NCI-H1694 treated with DMSO at 0.1 percent for 48 hours (cell line): ENCODE measurements around the gene ZFP28.

Experiments
- DNase-seq: peaks from one replicate; lab custom pipeline; 2025; lab: John Stamatoyannopoulos, UW

The ZFP28 gene

DNA sequence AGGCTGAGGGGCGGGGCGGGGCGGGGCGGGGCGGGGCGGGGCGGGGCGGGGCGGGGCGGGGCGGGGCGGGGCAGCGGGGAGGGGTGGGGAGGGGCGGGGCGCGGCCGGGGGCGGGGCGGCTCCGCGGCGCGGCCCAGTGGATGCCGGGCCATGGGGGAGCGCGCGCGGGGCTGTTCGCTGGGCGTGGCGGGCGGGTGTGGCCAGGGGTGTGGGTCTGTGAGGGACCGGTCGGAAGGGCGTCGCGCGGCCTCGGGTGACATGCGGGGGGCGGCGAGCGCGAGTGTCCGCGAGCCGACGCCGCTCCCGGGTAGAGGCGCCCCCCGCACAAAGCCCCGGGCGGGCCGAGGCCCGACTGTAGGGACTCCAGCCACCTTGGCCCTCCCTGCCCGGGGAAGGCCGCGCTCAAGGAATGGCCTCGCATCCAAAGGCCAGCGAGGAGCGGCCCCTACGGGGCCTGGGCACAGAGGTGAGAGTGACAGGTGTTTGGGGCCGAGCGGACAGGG is at the start of gene ZFP28:
ZFP28 (plus strand) TSS at position 188 of the 503 bp plus-strand sequence; CDS start at position 259, 71 bp downstream.
- DNase-seq, result peak; percentile 69

GRCh38 chr19:56491399-56491798 is 47.3 kb upstream of the ZFP28 start:
- no peak for DNase-seq

DNA sequence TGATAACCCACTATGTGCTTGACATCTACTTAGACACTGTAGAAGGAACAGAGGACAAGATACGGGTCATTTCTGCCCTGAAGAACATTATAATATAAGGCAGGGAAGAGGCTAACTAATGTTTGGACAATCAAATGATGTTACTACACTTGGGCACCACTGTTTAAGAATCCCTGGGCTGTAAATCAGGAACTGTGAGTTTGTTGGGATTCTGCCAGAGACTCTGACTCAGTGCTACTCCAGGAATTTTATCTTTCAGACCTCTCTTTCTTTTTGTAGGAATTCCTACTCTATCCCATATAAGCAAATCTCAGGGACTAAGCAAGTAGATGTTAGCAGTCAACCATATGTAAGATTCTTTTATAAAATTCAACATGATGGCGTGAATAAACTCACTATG is 34.2 kb upstream of the ZFP28 start:
- DNase-seq, result no peak

DNA sequence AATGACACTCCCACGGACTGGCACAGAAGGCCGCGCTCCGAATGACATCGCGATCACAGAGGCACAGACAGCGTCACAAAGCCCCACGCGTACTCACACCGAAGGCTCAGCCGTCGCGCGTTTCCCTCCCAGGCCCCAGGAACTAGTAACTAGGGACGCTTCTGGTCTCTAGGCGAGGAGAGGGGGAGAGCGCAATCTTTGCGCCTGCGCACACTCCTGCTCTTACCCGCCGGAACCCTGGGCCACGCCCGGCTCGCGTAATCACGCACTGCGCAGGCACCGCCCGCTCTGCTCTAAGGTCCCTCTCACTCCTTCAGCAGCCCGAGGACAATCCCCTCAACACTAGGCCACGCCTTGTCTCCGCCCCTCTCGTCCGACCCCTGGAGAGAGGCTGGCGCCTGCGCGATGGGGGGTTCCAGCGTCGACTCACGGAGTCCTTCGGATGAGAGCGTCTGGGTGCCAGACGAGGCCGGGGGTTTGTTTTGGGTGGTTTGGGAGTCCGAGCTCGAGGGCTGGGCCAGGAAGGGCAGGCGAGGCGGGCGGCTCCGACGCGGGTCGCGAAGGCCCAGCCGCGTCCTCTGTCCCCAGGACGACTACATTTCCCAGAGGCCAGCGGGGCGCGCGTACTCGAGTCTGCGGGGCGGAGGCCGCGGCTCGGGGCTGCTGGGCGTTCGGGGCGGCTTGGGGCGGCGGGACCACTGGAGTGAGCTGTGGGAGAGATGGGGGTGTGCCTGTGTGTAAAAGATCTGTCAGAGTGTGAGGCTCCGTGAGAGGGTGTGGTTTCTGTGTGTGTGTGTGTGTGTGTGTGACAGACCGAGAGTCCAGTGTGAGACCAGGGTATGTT is 31.1 kb upstream of the ZFP28 start, which contains the start of gene ZNF471:
ZNF471 (plus strand) TSS at position 410 of the 844 bp plus-strand sequence. CDS start 3,717 bp downstream, outside the sequence.
- no peak for DNase-seq

GRCh38 chr19:56508290-56508778 is 30.4 kb upstream of the ZFP28 start:
- no peak for DNase-seq

GRCh38 chr19:56525214-56525860 is 13.4 kb upstream of the ZFP28 start:
- DNase-seq, result no peak

DNA sequence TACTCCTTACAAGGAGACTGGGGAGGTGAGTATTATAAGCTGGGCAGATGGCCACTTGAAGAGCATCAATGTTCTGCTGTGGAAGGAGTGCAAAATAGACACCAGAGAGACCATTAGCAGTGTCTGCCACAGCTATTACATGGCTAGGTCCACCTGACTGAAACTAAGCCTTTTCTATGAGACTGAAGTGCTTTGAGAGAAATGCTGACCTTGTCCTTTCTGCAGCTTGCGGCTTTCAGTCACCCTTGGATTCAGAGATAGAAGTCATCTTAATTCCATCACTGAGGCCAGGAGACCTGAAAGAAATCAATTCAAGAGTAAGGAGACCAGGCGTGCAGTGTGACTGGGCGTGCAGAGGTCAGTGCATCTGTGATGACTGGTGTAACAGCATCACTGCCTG is 1.3 kb upstream of the ZFP28 start:
- no peak for DNase-seq

DNA sequence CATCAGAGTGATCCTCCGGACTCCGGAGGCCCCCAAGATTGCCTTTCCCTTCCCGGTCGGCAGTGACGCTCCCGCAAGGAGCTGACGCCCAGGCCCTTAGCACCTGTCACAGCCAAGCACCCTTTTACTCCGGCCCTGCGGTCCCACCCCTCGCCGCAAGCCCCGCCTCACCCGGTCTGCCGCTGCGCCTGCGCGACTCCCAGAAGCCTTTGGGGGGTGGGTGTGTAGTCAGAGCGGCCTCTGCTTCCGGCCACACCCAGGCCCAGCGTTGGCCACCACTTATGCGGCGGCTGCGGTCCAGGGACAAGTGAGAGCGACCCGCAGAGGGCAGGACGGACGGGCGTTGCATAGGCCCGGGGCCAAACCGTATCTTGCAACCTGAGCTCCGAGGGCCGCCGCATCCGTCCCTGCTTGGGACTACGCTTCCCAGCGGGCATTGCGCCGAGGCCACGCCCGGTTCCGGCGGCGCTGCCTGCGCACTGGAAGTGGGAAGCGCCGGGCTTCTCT is 441 bp upstream of the ZFP28 start:
- peak; percentile 81 for DNase-seq

DNA sequence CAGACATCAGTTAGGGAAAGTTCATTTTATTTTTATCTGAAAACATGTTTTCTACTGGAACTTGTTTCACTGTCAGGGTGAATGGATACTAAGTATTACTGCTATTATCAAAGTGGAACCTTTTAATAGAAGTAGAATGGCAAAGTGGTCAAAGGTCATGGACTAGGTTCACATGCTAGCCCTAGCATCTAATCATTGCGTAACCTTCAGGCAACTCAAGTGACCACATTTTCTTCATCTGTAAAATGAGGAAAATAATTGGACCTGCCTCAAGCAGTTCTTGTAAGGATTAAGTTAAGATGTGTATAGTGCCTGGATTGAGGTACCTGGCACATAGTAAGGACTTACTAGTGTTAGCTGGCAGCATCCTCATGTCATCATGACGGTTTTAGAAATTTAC is 5.0 kb downstream of the ZFP28 start:
- DNase-seq, result no peak

- DNase-seq, result no peak
Measured at GRCh38 chr19:56547535-56547934, 8.8 kb downstream of the ZFP28 start.

- DNase-seq, result no peak
Measured at GRCh38 chr19:56554272-56554869, 15.6 kb downstream of the ZFP28 start.

DNA sequence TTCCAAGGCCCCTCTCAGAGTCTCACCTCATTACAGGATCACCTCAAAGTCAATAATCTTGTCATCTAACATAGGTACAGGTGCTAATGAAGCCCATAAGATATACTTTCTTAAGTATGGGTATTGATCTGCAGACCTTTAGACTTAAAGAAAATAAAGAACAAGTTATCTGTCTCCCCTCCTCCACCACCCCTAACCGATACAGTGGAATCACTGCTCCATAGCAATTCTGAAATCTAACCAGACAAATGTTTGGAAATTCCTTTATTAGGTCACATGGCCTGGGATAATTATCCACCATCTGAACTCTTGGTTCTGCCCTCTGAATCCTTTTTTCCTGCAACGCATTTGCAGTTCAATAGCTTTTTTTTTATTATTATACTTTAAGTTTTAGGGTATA is 24.0 kb downstream of the ZFP28 start:
- DNase-seq, result no peak

GRCh38 chr19:56566904-56567273 is 28.1 kb downstream of the ZFP28 start:
- DNase-seq, result peak; percentile 22

GRCh38 chr19:56567274-56568120 is 28.7 kb downstream of the ZFP28 start, which contains the start of gene ZNF470:
Gene ZNF470, plus strand, starts transcription at chr19:56567468. Its CDS starts 2,844 bp downstream, at chr19:56570312.
- peak; percentile 46 for DNase-seq

- DNase-seq, result no peak
Measured at GRCh38 chr19:56572589-56572988, 33.8 kb downstream of the ZFP28 start.

- DNase-seq, result no peak
Measured at GRCh38 chr19:56573914-56574313, 35.2 kb downstream of the ZFP28 start.

DNA sequence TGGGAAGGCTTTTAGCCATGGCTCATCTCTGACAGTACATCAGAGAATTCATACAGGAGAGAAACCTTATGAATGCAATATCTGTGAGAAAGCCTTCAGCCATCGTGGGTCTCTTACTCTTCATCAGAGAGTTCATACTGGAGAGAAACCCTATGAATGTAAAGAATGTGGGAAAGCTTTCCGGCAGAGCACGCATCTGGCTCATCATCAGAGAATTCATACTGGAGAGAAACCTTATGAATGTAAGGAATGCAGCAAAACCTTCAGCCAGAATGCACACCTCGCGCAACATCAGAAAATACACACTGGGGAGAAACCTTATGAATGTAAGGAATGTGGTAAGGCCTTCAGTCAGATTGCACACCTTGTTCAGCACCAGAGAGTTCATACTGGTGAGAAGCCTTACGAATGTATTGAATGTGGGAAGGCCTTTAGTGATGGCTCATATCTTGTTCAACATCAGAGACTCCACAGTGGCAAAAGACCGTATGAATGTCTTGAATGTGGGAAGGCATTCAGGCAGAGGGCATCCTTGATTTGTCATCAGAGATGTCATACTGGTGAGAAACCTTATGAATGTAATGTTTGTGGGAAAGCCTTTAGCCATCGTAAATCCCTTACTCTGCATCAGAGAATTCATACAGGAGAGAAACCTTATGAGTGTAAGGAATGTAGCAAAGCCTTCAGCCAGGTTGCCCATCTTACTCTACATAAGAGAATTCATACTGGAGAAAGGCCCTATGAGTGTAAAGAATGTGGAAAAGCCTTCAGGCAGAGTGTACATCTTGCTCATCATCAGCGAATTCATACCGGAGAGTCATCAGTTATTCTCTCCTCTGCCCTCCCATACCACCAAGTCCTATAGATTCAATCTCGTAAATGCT is 39.2 kb downstream of the ZFP28 start:
- no peak for DNase-seq

GRCh38 chr19:56594446-56594782 is 55.7 kb downstream of the ZFP28 start:
- no peak for DNase-seq

DNA sequence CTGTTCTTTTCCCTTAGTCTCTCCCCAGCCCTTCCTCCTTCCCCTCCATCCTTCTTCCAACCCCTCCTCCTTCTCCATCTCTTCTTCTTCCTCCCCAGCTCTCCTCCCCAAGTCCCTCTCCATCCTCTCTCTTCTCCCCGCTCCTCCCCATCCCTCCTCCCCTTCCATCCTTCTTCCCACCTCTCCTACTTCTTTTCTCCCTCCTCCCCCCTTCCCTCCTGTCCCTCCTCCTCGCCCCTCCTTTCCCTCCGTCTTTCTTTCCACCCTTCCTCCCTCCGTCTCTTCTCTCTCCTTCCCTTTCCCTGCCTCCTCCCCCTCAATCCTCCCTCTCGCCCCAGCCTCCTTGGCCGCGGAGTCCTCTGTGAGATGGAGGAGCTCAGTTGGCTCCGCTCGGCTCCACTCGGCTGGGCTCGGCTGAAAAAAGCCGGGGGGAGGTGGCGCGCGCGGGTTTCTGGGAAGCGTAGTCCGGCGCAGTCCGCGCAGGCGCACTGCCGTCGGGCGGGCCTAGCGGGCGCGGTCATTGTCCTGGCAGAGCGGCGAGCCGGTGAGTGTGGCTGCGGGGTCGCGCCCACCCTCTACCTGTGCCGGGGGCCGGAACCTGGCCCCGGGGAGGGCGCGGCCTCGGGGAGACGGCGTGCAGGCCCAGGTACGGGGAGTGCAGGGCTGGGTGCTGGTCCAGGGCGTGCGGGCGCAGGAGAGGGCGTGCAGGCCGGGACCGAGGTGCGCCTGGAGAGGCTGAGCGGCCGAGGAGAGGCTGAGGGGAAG is 56.2 kb downstream of the ZFP28 start, which contains the start of gene ZNF71:
ZNF71 (plus strand) TSS at position 520 of the 765 bp plus-strand sequence. CDS start 6,257 bp downstream, outside the sequence.
- peak; percentile 63 for DNase-seq

GRCh38 chr19:56595548-56595899 is 56.8 kb downstream of the ZFP28 start:
- no peak for DNase-seq
